Hypothalamus (tissue), 51 donors: ENCODE measurements around the gene SRSF7.

Experiments
- DNase-seq, 51 donors: peaks; one replicate each; lab custom pipeline; 2025; lab: John Stamatoyannopoulos, UW

Gene SRSF7

GRCh38 chr2:38754506-38754905 lies 3.3 kb upstream of the SRSF7 start:
- no peak for DNase-seq

GRCh38 chr2:38754049-38754448 lies 2.9 kb upstream of the SRSF7 start:
- no peak for DNase-seq

GRCh38 chr2:38751596-38752410 lies 642 bp upstream of the SRSF7 start:
- peak in 4 of 51 donors; percentile 12 to 57 (median 30) for DNase-seq

- DNase-seq = peak in 38 of 51 donors; percentile 1 to 79 (median 42)
Observed at GRCh38 chr2:38750011-38750890, 910 bp downstream of the SRSF7 start.

GRCh38 chr2:38748943-38749804 lies 2.0 kb downstream of the SRSF7 start:
- DNase-seq = no peak

- DNase-seq = no peak
Observed at GRCh38 chr2:38748391-38748790, 2.8 kb downstream of the SRSF7 start.

GRCh38 chr2:38747819-38748218 lies 3.3 kb downstream of the SRSF7 start:
- DNase-seq = no peak

GRCh38 chr2:38747007-38747424 lies 4.1 kb downstream of the SRSF7 start:
- DNase-seq = no peak

- no peak for DNase-seq
Observed at GRCh38 chr2:38745267-38745666, 5.9 kb downstream of the SRSF7 start.

GRCh38 chr2:38744399-38744780 lies 6.8 kb downstream of the SRSF7 start:
- DNase-seq = no peak

- no peak for DNase-seq
Observed at GRCh38 chr2:38743672-38744398, 7.3 kb downstream of the SRSF7 start.

GRCh38 chr2:38742797-38743559 lies 8.2 kb downstream of the SRSF7 start:
- no peak for DNase-seq

GRCh38 chr2:38740851-38741731 lies 10.1 kb downstream of the SRSF7 start:
- DNase-seq = peak in 1 of 51 donors; percentile 19

GRCh38 chr2:38739524-38739923 lies 11.6 kb downstream of the SRSF7 start:
- no peak for DNase-seq

GRCh38 chr2:38737925-38738324 lies 13.2 kb downstream of the SRSF7 start:
- DNase-seq = no peak

GRCh38 chr2:38737000-38737698 lies 14.0 kb downstream of the SRSF7 start:
- peak in 4 of 51 donors; percentile 3 to 46 (median 9) for DNase-seq

GRCh38 chr2:38735999-38736320 lies 15.2 kb downstream of the SRSF7 start:
- DNase-seq = no peak
